A204.1 (cell line): Measurements from ENCODE around the gene GTF2IRD1.
"Not testable (repeated sequence)": the region's sequence is repeated elsewhere in the genome, so short reads cannot be mapped to it uniquely, and the experiment has no call there.

Experiments
- FAIRE-seq: peaks from 2 replicates; lab custom pipeline; 2012; peaks lifted over from hg19 to GRCh38; lab: Jason Lieb, UNC

Gene GTF2IRD1, protein sequence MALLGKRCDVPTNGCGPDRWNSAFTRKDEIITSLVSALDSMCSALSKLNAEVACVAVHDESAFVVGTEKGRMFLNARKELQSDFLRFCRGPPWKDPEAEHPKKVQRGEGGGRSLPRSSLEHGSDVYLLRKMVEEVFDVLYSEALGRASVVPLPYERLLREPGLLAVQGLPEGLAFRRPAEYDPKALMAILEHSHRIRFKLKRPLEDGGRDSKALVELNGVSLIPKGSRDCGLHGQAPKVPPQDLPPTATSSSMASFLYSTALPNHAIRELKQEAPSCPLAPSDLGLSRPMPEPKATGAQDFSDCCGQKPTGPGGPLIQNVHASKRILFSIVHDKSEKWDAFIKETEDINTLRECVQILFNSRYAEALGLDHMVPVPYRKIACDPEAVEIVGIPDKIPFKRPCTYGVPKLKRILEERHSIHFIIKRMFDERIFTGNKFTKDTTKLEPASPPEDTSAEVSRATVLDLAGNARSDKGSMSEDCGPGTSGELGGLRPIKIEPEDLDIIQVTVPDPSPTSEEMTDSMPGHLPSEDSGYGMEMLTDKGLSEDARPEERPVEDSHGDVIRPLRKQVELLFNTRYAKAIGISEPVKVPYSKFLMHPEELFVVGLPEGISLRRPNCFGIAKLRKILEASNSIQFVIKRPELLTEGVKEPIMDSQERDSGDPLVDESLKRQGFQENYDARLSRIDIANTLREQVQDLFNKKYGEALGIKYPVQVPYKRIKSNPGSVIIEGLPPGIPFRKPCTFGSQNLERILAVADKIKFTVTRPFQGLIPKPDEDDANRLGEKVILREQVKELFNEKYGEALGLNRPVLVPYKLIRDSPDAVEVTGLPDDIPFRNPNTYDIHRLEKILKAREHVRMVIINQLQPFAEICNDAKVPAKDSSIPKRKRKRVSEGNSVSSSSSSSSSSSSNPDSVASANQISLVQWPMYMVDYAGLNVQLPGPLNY

DNA sequence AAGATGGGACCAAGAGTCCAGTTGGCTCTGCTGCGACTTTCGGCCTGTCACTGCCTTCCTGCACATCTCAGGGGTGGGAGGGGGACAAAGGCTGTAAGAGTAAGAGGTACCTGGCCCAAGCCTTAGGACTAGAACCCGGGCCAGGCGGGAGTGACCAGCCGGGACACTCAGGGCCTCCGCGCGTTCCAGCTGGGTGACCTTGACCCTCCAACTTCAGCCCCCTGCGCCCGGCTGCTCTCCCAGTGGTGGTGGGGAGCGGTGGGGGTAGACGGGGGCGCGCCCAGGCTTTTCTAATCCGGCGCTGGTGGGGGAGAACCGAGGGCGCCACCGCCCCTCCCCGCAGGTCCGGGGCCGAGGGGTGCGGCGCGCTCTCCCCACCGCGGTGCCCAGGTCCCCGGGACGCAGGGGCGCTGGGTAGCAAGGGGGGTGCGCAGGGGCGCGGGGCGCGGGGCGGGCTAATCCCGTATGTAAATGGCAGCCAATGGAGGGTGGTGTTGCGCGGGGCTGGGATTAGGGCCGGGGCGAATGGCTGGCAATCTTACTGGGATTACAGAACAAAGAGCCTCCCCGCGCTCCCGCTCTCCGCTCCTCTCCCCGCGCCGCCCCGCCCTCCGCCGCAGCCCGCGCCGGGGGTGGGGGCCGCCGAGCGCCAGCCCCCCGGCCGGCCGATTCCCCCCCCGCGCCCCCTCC lies at the start of gene GTF2IRD1:
TSS of gene GTF2IRD1 (plus strand) at position 585 of the 690 bp plus-strand sequence. CDS start 54,175 bp downstream, outside the sequence.
- no peak for FAIRE-seq

DNA sequence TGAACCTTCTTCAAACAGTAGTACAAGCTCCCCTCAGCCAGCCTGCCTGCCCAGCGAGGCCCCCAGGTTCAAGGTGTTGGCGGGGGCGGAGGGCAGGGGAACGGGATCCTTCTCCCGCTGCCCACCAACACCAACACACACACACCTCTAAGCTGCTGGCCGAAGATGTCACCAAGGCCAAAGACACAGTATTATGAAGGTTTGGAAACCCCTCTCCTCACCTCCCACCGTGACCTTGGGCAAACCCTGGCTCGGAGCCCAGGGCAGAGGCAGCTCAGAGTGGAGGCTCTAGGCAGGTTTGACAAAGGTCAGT lies 49.4 kb upstream of the GTF2IRD1 start:
- FAIRE-seq, result no peak

DNA sequence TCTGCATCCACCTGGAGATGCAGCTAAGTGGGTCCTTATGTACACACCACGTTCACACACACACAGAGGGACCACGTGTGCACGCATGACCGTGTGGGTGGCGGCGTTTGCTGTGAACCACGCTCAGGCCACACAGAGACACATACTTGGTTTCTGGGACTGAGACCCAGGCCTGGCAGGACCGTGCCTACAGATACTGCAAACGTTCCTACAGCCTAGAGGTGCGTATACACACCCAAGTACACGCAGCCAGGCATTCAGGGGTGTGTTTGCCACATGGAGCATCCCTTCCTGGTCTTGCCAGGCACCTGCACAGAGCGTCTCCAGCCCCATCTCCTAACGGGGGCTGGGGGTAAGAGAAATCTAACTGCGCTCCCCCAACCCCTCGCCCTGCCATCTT lies 49.0 kb upstream of the GTF2IRD1 start:
- FAIRE-seq, result no peak

DNA sequence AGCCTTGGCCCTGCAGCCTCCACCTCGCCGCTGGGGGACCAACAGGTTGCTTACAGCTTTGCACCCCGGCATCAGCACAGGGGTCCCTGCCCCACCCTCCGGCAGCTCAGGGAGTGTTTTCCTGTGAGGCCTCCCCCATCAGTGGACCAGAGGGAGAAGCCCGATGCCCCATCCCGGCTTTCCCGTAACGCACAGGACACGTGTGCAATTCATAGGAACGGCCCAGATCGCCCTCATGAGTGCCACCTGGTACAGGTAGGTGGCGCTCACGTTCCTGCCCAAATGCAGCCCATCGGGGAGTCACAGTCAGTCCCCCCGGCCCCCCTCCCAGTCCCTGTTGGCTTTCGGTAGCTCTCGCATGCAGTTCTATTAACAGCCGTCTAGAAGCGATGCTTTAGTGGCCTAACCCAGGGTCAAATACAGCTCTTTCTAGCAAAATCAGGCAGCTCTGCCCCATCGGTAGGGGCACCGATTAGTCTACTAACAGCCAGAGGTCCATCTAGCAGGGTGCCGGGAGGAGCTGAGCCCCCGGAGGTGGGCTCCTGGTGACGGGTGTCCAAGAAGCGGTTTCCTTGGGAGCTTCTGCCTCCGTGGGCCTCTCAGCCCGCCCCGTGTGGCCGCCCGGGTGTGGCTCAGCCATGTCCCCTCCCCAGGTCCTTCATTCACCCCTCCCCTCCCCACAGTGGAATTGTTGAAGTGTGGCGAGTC lies 48.4 kb upstream of the GTF2IRD1 start:
- FAIRE-seq, result no peak

- no peak for FAIRE-seq
Observed at GRCh38 chr7:74405899-74406512, 47.7 kb upstream of the GTF2IRD1 start.

DNA sequence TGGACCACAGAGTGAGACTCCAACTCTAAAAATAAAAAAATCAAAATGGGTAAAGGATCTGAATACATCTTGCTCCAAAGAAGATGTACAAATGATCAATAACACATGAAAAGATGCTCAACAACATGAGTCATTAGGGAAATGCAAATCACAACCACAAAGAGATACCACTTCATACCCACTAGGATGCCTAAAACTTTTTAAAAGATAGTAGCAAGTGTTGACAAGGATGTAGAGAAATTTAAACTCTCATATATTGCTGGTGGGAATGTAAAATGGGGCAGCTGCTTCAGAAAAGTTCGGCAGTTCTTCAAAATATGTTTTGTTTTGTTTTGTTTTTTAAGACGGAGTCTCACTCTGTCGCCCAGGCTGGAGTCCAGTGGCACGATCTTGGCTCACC lies 45.7 kb upstream of the GTF2IRD1 start:
- no peak for FAIRE-seq

- FAIRE-seq, result no peak
Observed at GRCh38 chr7:74409571-74409970, 44.1 kb upstream of the GTF2IRD1 start.

GRCh38 chr7:74410772-74411171 lies 42.9 kb upstream of the GTF2IRD1 start:
- FAIRE-seq, result no peak

DNA sequence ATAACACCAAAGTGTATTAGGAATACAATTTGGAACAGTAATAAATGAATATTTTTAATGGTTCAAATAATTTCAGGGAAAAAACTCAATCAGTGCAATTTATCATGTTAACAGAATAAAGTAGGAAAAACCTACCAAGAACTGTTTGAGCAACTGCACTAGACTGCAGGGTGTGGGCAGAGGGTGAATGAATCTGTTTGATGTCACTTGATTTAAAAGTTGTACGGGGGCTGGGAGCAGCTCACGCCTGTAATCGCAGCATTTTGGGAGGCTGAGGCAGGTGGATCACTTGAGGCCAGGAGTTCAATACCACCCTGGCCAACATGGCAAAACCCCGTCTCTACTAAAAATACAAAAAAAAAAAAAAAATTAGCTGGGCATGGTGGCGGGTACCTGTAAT lies 42.1 kb upstream of the GTF2IRD1 start:
- FAIRE-seq, result not testable (repeated sequence)

DNA sequence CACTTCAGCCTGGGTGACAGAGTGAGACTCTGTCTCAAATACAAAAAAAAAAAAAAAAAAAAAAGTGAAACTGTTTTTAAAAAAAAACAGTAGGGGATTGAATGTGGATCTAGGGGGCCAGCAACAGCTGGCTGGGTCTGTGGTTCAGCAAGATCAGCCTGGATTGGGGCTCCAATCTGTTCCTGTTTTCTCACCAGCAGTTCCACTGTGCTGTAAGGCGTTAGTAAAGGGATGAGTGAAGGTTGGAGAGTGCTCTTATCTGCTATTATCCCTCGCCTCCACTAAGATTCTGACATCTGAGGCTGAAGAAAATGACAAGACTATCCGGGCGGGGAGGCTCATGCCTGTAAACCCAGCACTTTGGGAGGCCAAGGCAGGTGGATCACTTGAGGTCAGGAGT lies 41.6 kb upstream of the GTF2IRD1 start:
- no peak for FAIRE-seq

DNA sequence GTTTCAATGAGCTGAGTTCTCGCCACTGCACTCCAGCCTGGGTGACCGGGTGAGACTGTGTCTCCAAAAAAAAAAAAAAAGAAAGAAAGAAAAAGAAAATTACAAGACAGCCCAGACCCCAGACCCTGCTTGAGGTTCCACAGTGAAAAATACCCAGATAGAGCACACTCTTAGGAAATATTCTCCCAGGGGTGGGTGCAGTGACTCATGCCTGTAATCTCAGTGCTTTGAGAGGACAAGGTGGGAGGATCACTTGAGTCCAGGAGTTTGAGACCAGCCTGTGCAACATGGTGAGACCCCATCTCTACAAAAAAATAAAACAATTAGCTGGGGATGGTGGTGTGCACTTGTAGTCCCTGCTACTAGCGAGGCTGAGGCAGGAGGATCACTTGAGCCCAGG lies 41.1 kb upstream of the GTF2IRD1 start:
- FAIRE-seq, result no peak

DNA sequence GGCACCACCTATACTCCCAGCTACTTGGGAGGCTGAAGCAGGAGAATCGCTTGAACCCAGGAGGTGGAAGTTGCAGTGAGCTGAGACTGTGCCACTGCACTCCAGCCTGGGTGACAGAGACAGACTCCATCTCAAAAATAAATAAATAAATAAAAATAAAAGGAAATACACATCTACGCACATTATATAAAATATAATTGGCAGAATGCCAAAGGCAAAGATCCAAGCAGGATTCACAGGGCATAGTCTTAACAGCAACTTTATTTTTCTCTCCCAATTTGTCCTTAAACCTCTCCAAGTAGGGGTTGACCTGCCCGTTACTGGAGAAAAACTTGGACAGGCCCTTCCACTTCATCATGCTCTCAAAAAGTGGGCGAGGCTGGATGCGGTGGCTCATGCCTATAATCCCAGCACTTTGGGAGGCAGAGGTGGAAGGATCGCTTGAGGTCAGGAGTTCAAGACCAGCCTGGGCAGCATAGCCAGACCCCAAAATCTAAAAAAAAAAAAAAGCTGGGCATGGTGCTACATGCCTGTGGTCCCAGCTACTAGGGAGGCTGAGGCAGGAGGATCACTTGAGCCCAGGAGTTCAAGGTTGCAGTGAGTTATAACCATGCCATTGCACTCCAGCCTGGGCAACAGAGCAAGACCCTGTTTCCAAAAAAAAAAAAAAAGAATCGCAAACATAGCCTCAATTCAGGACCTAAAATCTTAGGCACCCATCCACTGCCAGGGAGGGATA lies 38.9 kb upstream of the GTF2IRD1 start:
- not testable (repeated sequence) for FAIRE-seq

DNA sequence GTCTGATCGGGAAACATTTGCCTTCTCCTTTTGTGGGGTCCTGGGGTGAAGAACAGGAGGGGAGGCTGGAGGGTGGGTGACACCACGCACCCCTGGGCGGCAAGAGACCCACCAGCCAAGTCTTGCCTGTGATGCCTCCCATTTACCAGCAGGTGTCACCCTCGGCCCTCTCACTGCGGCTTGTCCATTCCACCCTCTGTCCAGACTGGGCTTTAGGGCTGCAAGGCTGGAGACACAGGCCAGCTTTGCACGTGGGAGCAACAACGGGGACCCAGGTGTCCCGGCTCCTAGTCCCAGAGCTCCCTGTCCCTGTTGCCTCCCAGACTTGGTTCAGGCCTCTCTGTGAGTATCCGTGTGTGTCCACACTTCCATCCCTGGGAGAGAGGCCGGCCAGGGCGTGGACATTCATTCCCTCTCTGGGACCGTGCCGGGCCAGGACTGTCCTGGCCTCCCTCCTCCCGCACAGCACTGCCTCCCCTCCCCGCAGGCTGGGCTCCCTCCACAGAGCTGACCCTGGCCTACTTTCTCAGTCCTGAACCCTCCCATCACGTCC lies 36.2 kb upstream of the GTF2IRD1 start:
- no peak for FAIRE-seq

GRCh38 chr7:74418076-74418475 lies 35.6 kb upstream of the GTF2IRD1 start:
- no peak for FAIRE-seq

- no peak for FAIRE-seq
Observed at GRCh38 chr7:74418538-74418937, 35.2 kb upstream of the GTF2IRD1 start.

GRCh38 chr7:74419232-74419631 lies 34.5 kb upstream of the GTF2IRD1 start:
- not testable (repeated sequence) for FAIRE-seq

DNA sequence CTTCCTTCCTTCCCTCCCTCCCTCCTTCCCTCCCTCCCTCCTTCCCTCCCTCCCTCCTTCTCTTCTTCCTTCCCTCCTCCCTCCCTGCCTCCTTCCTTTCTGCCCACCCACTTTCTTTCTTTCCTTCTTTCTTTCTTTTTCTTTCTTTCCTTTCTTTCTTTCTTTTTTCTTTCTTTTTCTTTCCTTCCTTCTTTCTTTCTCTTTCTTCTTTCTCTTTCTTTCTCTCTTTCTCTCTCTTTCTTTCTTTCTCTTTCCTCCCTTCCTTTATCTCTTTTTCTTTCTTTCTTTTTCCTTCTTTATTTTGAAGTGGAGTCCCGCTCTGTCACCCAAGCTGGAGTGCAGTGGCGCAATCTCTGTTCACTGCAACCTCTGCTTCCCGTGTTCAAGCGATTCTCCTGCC lies 33.7 kb upstream of the GTF2IRD1 start:
- FAIRE-seq, result no peak

DNA sequence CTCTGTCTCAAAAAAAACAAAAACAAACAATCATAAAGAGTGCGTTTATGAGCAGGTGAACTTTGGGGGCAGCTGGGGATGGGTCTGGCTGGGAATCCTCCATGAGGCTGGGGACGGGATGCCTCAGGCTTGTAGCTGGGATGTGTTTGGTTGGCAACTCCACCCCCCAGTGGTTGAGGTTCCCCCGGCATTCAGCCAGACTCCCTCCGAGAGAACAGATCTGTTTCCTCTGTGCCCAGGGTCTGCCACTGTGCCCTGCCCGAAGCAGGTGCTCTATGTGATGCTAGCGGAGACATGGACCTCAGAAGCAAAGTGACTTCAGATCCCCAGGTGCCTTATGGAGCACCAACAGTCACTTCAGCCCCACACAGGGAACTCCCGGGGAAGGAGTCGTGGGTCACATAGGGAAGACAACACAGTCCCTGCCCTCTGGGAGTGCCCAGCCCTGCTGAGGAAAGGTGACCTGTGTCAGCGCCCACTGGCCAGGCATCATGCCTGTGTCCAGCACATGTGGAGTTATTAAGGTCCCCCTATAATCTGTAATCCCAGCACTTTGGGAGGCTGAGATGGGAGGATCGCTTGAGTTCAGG lies 29.3 kb upstream of the GTF2IRD1 start:
- no peak for FAIRE-seq

DNA sequence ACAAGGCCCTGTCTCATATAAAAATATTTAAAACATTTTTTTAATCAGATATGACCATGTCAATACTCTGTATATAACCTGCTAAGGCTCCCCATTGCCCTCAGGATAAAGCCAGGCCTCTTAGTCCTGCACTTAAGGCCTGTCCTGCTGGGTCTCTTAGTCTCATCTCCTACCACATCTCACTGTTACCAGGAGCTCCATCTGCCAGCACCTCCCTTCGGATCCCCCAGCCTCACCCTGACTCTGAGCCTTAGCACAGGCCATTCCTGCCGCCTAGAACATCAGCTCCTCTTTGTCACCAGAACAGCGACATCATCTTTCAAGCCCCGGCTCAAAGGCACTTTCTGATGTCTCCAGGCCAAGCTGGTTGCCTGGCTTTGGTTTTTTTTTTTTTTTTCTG lies 25.7 kb upstream of the GTF2IRD1 start:
- no peak for FAIRE-seq

DNA sequence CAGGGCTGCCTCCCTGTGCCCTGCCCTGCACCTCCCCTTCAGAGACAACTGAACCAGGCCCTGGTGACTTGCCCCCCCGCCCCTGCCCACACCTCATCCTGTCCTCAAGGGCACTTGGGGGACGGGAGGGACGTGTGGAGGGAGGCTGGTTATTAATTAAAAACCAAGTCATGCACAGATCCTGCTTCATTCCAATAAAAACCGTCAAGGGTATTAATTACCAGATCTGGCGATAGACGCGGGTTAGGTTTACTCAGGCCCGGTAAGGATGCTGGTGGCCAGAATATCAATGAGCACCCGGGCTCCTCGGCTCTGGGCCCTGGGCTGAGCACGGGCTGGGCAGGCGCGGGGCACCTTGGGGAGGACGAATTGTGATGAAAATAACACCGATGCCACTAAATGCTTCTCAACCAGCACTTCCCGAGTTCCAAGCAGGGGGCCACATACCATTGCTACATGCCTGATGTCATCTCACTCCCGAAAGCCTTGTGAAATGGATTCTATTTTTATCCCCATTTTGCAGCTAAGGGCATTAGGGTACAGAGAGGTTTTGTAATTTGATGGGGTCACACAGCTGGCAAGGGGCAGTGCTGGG lies 24.5 kb upstream of the GTF2IRD1 start:
- no peak for FAIRE-seq
